Muscle of back (tissue), 11 donors: ENCODE data around the gene C3. TPM values are rescaled to one million over a fixed set of nuclear protein-coding genes. Genes with fewer than 3 reads are reported as not detected.
A peak's percentile ranks its signal among the peaks of the same experiment; 100 is the strongest.

Source experiments
- DNase-seq, 3 donors: peaks; one replicate each; pipeline versions ENCODE4 v3.0.0 to v3.0.0-alpha.2; 2013
- polyA plus RNA-seq, 10 donors: library from polyadenylated mRNA; unstranded; fragments of 120-200 nt; gene quantifications; one replicate each; pipeline ENCODE4 v1.2.1, GENCODE V29; 2013; ENCODE audit not compliant: insufficient read length in 10 of 10

Gene C3
- polyA plus RNA-seq, 10 donors, result 3.4 to 13.9 (median 8.9) TPM

DNA sequence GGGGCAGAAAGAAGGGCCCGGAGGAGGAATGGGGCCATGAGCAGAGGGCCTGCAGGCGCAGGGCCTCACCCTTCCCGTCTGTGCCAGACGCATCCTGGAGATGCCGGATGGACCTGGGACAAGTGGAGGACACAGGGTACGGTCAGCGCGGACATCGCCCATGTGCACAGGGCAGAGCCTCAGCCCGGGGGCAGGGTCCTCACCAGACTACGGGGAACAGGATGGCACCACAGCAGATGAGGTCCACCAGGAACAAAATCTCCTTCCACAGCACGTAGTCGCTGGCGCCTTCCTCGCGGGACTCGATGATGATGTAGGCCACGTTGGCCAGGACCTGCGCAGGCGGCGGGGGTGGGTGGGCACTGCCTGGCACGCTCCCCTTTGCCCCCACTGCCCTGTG lies 11.4 kb upstream of the C3 start:
- DNase-seq, result no peak

DNA sequence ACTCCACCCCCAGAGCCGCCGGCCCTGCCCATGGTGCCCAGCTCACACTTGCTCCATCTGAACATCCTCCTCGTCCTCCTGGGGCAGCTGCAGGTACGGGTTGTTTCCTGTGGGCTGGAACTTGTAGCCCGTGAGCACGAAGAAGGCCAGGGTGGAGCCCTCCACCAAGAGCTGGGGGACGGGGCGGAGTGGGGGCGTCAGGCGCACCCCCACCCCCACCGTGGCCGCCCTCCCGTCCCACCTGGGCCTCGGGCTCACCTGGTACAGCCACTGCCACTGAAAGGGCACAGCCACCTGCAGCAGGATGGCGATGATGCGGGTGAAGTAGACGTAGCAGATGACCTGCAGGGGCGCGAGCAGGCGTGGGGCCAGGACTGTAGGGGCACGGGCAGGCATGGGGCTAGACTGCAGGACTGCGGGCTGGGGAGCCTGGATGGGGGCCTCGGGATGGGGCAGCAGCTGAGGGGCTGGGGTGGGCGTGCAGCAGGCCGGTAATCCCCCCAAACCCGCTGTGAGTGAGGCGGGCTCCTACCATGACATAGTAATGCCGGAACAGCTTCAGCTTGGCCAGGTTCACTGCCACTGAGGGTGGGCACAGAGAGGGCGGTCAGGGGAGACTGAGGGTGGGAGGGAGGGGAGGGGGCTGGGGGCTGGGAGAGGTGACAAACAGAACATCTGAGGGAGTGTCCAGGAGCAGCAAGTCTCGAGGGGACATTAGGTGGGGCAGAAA lies 10.7 kb upstream of the C3 start:
- DNase-seq, result no peak

DNA sequence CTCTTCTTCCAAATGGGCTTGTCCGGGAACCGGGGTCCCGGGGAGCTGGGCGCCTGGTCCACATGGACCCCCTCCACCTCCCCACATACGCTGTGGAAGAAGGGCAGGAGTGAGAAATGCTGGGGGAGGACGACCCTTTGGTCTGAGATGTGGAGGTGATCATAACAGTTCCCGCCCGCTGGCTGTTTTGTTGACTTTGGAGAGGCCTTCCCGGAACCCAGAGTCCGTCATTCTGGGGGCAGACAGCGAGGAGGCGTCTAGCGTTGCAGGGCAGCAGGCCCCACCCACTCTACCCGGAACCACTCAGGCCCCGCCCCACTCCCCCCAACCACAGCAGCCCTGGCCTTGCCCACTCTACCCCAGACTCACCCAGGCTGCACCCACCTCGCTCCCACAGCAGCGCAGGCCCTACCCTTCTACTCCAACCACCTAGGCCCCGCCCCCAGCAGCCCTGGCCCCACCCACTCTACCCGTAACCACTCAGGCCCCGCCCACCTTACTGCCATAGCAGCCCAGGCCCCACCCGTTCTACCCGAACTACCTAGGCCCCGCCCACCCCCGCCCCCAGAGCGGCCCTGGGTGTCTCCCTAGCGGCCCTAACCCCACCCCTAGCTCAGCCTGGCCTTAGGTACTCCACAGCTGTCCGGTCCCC lies 9.8 kb upstream of the C3 start:
- no peak for DNase-seq

DNA sequence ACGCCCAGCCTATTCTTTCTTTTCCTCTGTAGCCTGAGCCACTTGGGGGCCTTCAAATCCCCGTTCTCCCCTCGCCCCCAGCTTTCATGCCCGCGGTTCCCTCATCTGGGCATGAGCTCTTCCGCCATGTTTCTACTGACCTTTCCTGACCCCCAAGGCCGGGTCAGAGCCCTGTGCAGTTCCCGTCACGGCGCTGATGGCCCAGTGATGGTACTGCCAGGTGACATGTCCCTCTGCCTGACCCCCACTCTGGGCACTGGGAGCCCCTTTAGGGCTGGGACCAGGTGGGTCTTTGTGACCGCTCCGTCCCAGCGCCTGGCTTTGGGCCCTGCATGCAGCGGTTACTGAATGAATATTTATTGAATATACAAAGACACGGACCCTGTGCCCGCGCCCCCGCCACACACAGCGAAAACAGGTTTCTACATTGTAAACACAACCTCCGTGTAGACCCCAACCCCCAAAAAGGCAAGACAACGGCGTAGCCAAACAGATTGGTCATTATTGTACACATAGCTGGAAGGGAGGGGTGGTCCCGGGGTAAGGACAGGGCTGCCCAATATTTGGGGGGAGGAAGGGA lies 9.2 kb upstream of the C3 start:
- DNase-seq, result no peak

DNA sequence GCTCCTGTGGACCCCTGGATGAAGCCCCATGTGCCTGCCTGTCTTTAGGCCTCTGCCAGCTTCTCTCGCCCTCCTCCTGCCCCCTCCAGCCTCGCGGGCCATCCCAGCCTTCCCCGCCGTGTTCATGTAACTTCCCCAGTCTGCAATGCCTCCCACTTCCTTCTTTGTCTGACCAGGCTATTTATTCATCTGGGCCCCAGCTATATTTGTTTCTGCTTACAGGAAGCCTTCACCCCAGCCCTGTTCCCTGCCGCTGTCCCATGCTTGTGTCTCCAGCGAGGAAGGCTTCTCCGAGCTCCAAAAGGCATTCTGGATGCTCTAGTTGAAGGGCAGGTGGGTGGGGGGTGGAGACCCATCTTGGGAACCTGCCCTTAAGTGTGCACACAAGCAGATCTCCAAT lies 7.9 kb upstream of the C3 start:
- peak in 1 of 3 donors; percentile 43 for DNase-seq

DNA sequence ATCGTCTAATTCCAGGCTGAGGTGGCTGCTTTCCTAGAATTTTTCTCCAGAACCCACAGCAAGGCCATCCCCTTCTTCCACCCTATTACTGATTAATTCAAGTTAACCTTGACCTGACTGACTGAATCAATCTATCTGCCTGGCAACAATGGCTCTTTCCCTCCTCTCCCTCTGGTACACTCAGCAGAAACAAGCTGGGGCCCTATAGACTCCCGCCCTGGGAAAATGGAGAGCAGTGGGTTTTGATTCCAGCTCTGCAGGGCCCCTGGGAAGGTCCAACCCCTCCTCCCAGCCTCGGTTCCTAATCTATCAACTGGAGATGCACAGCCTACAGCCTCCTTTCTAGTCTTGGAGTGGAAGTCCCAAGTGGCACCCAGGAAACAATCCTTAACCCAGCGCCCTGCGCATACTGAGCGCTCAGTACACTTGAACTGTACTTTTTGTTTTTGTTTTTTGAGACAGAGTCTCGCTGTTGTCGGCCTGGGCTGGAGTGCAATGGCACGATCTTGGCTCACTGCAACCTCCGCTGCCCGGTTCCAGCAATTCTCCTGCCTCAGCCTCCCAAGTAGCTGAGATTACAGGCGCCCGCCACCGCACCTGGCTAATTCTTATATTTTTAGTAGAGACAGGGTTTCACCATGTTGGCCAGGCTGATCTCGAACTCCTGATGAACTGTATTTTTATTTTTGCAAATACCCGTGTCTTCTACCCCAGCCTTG lies 5.2 kb upstream of the C3 start:
- DNase-seq, result no peak

DNA sequence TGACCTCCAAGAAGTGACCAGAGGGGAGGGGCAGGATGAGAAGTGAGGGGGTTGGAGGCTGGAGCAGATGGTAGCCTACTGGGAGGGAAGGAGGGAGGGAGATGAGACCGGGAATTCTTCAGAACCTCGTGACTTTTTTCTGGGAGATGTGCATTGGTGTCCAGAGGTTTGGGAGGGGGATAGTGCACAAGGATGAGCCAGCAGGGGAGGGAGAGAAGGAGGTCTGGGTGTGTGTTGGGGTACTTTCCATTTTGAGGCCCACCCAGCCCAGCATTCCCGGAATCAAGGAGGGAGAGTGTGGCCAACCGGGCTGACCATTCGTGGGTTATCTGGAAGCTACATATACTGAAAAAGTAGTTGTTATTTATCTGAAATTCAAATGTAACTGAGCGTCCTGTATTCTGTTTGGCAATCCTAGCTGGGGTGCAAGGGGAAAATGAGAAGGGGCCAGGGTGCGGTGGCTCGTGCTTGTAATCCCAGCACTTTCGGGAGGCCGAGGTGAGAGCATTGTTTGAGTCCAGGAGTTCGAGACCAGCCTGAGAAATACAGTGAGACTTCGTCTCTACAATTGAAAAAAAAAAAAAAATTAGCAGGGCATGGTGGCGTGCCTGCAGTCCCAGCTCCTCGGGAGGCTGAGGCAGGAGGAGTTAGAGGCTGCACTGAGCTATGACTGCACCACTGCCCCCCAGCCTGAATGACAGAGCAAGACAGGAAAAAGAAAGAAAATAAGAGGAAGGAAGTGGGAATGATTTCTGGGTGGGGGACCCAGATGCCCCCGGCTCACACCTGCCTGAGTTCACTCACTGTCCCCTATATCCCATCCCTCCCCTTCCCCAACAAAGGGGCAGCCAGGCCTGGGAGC lies 4.4 kb upstream of the C3 start:
- no peak for DNase-seq

DNA sequence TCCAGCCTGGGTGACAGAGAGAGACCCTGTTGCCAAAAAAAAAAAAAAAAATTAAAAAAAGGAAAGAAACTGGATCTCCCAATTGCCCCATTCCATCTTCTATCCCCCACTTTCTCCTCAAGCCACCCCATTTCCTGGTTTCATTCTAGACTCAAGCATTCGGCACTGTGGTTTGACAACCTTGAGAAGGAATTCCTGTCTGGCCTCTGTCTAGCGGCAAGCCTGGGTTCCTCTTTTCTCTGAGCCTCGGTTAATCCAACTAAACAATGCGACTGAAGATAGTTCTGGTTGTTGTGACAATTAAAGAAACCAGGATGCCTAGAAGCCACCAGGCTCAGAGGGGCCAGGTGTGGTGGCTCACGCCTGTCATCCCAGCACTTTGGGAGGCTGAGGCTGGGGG lies 3.3 kb upstream of the C3 start:
- no peak for DNase-seq

DNA sequence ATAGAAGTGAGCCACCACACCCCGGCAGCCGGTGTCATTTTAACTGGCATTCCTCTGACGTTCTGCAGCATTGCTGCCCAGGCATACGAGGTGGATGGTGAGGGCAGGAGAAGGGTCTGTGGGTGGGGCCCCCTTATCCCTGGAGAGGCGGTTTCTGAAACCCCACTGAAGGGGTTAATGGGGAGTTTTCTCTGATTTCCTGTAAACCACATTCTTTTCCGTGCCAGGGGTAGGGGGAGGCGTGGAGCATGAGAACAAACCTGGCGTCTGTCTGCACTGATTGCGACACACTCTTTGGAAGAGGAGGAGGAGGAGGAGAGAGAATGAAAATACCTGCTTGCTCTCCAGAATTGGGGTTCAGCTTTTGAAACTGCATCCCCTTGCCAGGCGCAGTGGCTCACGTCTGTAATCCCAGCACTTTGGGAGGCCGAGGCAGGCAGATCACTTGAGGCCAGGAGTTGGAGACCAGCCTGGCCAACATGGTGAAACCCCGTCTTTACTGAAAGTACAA lies 2.7 kb upstream of the C3 start:
- DNase-seq, result peak in 1 of 3 donors; percentile 55

DNA sequence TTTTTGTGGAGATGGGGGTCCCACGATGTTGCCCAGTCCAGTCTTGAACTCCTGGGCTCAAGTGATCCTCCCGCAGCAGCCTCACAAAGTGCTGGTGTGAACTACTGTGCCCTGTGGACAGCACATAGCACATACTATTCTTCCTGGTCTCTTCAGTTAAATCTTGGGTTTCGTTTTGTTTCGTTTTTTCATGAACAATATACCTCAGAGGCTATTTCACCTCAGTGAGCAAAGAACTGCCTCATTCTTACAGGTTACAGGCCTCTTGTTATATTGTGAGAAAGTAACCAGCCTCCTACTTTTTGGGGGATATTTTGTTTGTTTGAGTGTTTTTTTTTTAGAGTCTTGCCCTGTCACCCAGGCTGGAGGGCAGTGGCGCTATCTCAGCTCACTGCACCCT lies 1.3 kb upstream of the C3 start:
- no peak for DNase-seq

DNA sequence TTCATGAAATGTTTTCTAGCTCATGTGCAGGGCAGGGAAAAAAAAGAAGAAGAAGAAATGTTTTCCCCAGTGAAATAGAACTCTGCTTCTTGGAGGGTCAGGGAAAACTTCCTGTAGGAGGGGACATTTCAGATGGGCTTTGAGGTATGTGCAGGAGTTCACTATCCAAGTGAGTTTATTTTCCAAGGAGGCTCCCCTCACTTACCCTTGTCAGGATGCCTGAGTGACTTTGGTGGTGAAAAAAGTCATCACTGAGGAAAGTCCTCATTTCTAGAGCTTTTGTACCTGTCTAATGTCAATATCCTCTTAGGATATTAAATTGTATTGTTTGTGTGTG lies 656 bp upstream of the C3 start:
- no peak for DNase-seq

DNA sequence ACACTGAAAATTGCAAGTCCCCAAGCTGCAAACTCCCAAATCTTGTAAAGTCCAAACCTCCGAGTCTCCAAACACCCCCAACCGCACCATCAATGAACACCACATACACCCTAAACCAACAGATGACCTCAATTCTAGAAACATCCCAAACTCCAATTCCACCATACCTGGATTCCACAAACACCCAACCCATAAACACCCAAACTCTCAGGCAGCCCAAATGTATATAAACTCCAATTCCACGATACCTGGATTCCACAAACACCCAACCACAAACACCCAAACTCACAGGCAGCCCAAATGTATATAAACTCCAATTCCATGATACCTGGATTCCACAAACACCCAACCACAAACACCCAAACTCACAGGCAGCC lies 470 bp downstream of the C3 start:
- no peak for DNase-seq

DNA sequence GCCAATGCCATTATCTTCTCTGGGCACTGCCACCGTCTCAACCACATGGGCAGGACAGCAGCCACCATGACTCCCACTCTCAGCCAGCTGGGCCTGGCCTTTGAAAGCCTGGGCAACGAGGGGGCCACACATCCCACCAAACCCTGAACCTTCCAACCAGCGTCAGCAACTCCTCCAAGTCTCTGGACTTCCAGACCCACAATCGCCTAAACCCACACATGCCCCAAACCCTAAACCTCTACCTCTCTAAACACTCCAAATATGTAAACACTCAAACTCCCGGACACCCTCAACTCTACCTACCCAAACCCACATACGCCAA lies 949 bp downstream of the C3 start:
- no peak for DNase-seq

DNA sequence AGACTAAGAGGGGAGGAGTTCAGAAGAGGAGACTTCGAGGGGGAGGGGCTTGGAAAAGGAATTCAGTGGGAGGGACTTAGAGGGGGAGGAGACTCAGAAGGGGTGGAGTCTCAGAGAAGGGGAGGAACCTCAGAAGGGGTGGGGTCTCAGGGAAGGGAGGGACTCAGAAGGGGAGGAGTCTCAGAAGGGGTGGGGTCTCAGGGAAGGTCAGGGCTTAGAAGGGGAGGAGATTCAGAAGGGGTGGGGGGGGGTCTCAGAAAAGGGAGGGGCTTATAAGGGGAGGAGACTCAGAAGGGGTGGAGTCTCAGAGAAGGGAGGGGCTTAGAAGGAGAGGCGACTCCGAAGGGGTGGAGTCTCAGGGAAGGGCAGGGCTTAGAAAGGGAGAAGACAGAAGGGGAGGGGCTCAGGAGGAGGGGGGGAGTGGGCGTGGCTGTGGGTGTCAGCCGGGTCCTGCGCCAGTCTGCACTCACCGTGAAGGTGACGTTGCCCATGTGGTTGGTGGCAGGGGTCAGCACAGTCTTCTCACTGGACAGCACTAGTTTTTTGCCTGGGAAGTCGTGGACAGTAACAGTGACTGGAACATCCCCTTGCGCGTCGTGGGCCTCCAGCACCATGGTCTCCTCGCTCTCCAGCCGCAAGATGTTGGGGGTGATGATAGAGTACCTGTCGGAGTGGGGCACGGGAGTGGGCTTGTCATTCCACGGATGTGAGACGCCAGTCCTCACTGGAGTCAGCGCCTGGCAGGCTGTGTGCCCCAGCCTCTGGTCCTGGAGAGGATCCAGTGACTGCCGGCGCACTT lies 1.5 kb downstream of the C3 start:
- no peak for DNase-seq

DNA sequence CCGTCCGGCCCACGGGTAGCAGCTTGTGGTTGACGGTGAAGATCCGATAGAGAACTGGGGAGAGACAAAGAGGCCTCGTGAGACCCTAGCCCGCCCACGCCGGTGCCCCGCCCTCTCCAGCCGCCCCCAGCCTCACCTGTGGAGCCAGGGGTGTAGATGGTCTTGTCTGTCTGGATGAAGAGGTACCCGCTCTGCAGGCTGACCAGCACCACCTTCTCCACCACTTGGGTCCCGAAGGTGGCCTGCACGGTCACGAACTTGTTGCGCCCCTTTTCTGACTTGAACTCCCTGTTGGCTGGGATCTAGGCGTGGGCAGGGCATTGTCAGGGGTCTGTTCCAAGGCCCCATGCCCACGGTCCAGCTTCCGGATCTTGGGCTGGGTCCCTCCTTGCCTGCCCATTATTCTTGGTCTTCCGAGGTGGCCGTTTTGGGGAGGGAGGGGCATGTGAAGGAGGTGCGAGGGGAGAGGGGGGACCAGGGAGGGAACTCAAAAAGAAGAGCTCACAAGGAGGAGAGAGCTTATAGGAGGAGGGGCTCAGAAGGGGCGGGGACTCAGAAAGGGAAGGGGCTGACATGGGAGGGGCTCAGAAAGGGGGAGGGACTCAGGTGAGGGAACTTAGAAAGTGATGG lies 2.2 kb downstream of the C3 start:
- DNase-seq, result no peak

DNA sequence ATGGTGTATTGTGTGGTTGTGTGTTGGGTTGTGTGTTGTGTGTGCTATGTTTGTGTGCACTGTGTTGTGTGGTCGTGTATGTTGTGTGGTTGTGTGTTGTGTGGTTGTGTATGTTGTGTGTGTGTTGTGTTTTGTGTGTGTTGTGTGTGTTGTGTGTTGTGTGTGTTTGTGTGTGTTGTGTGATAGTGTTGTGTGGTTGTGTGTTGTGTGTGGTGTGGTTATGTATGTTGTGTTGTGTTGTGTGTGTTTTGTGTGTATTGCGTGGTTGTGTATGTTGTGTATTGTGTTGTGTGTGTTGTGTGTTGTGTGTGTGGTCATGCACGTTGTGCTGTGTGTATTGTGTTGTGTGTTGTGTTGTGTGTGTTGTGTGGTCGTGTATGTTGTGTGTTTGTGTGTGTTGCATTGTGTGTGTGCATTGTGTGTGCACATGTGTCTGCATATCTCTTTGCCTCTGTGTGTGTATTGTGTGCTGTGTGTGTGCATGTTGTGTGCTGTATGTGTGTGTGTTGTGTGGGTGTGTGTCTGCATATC lies 2.9 kb downstream of the C3 start:
- no peak for DNase-seq

DNA sequence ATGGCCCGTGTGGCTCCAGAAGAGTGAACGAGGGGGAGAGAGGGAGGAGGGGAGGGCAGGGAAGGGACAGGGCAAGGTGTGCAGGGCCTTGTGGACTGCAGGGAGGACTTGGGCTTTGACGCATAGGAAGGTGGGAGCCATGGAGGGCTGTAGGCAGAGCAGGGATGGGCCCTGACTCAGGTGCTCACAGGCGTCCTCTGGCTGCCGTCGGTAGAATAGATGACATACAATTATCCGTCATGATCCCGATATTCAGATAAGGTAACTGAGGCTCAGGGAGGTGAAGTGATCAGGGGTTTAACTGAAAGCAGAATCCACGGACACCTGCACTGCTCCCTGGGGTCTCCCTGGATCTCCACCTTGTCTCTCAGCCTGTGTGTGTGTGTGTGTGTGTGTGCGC lies 3.4 kb downstream of the C3 start:
- no peak for DNase-seq

DNA sequence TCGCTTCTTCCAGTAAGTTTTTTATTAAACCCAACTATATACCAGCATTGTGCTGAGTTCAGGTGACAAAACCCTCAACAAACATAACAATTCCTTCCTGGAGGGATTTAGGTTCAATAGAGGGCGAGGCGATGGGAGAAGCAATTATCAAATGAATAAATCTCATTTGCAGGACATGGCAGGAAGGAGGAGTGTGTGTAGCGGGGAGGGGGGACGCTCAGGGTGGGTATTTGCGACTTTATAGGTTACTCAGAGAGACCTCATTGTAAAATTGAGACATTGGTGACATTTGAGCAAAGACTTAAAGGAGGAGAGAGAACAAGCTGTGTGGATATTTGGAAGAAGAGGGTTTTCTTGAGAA lies 3.9 kb downstream of the C3 start:
- DNase-seq, result no peak

DNA sequence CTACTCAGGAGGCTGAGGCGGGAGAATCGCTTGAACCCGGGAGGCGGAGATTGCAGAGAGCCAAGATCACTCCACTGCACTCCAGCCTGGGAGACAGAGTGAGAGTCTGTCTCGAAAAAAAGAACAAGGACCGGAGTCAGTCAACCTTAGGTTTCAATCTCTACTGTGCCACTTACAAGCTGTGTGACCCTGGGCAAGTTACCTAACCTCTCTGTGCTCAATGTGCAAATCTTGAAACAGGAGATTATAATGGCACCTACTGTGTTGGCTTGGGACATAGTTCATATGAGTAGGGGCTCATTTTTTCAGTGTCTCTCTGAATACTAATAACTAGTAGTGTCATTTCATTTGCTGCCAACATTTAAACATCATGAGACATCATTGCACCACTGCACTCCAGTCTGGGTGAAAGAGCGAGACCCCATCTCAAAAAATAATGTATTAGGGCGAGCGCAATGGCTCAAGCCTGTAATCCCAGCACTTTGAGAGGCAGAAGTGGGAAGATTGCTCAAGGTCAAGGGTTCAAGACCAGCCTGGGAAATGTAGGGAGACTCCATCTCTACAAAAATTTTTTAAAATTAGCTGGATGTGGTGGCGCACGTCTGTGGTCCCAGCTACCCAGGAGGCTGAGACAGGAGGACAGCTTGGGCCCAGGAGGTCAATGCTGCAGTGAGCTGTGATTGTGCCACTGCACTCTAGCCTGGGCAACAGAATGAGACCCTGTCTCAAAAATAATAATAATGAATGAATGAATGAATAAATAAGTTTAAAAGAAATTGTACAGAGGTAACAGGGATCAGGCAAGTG lies 5.5 kb downstream of the C3 start:
- no peak for DNase-seq
